HFFc6 (cell line): ENCODE results near the gene GLB1L2. TPM values are rescaled to one million over a fixed set of nuclear protein-coding genes. Genes with fewer than 3 reads are reported as not detected.

Experiments
- DNase-seq: peaks from one replicate; pipeline ENCODE4 v3.0.0-alpha.2; 2018
- H3K27ac Mint-ChIP-seq: 2 replicates; pipeline ENCODE4 v1.8.0; 2020; ENCODE audit warnings: mild to moderate bottlenecking, mixed read lengths
- H3K27me3 Mint-ChIP-seq: 2 replicates; pipeline ENCODE4 v1.8.0; 2021; ENCODE audit warnings: mild to moderate bottlenecking, moderate library complexity, mixed read lengths; ENCODE audit not compliant: insufficient read depth
- H3K36me3 Mint-ChIP-seq: 2 replicates; pipeline ENCODE4 v1.8.0; 2021; ENCODE audit warnings: low read depth, mixed read lengths
- H3K4me1 Mint-ChIP-seq: 2 replicates; pipeline ENCODE4 v1.8.0; 2020; ENCODE audit warnings: low read depth, mixed read lengths
- H3K4me3 Mint-ChIP-seq: 2 replicates; pipeline ENCODE4 v1.8.0; 2020; ENCODE audit warnings: mild to moderate bottlenecking, moderate library complexity, mixed read lengths
- H3K9me3 Mint-ChIP-seq: 2 replicates; pipeline ENCODE4 v1.8.0; 2020; ENCODE audit warnings: mild to moderate bottlenecking, mixed read lengths
- total RNA-seq, 6 experiments: library from RNA; stranded (reverse); fragmentation: NEBNext Ultra II Directional; extraction: Animal tissue kit (Norgen Biotek cat#: 25700); gene quantifications; 2 replicates in 1 of 6; 3 replicates in 5 of 6; pipeline ENCODE4 v1.2.3, GENCODE V29; 2021
- TF ChIP-seq, protein P1 (sequence below): fragments of 200-600 bp; sonication (generic); IDR thresholded peaks from 2 replicates; pipeline ENCODE4 v1.5.0; 2021; ENCODE audit warnings: antibody characterized with exemption, mild to moderate bottlenecking

GLB1L2 gene
- total RNA-seq, 6 experiments from 2014 or later = not detected

DNA sequence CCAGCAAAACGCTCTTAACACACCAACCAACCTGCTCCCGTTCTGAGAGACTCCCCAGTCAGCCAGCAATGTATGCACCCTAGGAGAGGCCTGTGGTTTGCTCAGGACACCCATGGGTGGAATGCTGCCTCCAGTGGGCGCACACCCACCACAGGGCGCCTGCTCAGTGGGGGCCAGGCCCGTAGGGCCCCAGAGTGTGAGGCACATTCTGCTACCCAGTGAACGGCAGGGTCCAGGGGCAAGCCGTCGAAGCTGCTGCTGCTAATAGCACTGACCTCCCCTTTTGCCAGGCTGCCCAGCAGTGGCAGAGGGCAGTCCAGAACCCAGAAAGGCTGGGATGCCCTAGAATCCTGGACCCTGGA lies 67.5 kb downstream of the GLB1L2 start:
- Mint-ChIP-seq H3K4me3 (no peak overlapping the region), H3K9me3 (peaks cover 34% of the 10 kb centered on the region), H3K27me3 (peaks cover 4% of the 10 kb centered on the region), H3K36me3 (no peaks in the 10 kb centered on the region), H3K27ac (no peak overlapping the region), H3K4me1 (no peaks in the 10 kb centered on the region)
- TF ChIP-seq, protein P1, sequence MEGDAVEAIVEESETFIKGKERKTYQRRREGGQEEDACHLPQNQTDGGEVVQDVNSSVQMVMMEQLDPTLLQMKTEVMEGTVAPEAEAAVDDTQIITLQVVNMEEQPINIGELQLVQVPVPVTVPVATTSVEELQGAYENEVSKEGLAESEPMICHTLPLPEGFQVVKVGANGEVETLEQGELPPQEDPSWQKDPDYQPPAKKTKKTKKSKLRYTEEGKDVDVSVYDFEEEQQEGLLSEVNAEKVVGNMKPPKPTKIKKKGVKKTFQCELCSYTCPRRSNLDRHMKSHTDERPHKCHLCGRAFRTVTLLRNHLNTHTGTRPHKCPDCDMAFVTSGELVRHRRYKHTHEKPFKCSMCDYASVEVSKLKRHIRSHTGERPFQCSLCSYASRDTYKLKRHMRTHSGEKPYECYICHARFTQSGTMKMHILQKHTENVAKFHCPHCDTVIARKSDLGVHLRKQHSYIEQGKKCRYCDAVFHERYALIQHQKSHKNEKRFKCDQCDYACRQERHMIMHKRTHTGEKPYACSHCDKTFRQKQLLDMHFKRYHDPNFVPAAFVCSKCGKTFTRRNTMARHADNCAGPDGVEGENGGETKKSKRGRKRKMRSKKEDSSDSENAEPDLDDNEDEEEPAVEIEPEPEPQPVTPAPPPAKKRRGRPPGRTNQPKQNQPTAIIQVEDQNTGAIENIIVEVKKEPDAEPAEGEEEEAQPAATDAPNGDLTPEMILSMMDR = no peak
- DNase-seq = no peak

- Mint-ChIP-seq H3K4me3 (no peak overlapping the region), H3K9me3 (peaks cover 34% of the 10 kb centered on the region), H3K27ac (no peak overlapping the region), H3K36me3 (no peaks in the 10 kb centered on the region), H3K4me1 (no peaks in the 10 kb centered on the region), H3K27me3 (peaks cover 4% of the 10 kb centered on the region)
- TF ChIP-seq, protein P1 = no peak
- DNase-seq = no peak
Measured at GRCh38 chr11:134399996-134400395, 68.2 kb downstream of the GLB1L2 start.

- no peaks in the 10 kb centered on the region for H3K36me3 Mint-ChIP-seq
Measured at GRCh38 chr11:134401825-134402809, 70.3 kb downstream of the GLB1L2 start.

GRCh38 chr11:134402910-134403309 lies 71.1 kb downstream of the GLB1L2 start:
- TF ChIP-seq, protein P1 = no peak
- Mint-ChIP-seq H3K36me3 (no peaks in the 10 kb centered on the region), H3K9me3 (peaks cover 26% of the 10 kb centered on the region), H3K27me3 (no peaks in the 10 kb centered on the region; the same call in 1 of the 2 replicates), H3K4me1 (no peaks in the 10 kb centered on the region), H3K27ac (no peak overlapping the region), H3K4me3 (no peak overlapping the region)
- DNase-seq = no peak

More at GRCh38 chr11:134401825-134402809, 70.3 kb downstream of the GLB1L2 start:
- Mint-ChIP-seq H3K27me3 (peaks cover 1% of the 10 kb centered on the region; the same call in 1 of the 2 replicates), H3K27ac (no peak overlapping the region), H3K4me3 (no peak overlapping the region), H3K9me3 (peaks cover 27% of the 10 kb centered on the region), H3K4me1 (no peaks in the 10 kb centered on the region)
- no peak for DNase-seq
- TF ChIP-seq, protein P1 = no peak

DNA sequence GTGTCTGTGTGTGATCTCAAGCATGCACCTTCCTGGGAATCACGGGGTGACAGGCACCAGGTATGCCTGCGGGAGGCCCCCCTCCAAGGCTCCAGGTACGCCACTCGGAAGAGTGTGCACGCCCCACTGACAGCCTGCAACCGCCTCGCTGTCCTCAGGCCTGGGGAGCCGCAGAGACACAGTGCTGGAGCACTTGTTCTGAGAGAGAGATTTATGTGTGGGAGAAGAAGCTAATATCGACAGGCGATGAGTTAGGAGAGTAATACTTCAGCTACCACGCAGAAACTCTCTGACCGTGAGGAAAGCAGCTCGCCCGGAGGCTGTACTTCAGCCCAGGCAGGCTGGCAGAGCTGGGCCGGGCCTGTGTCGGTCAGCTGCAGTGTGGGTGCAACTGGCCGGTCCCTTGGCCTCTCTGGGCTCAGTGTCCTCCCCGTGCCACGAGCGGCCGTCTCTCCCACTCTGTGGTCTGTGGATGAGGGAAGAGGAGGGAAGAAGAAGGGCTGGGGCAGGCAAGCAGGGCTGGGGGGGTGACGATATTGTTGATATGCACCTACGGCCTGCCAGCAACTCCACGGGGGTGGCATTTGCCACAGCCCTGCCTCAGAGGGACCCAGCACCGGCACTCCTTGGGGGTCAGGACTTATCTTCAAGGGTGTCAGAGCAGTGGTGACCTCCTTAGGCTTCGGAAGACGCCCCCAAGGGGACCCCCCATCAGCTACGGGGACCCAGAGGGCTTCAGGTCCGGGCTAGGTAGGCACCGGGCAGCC lies 73.0 kb downstream of the GLB1L2 start:
- H3K9me3 Mint-ChIP-seq = peaks cover 21% of the 10 kb centered on the region
- H3K36me3 Mint-ChIP-seq = no peaks in the 10 kb centered on the region
- no peak overlapping the region for H3K4me3 Mint-ChIP-seq
- H3K4me1 Mint-ChIP-seq = no peaks in the 10 kb centered on the region
- no peak for DNase-seq
- TF ChIP-seq, protein P1 = no peak
- H3K27me3 Mint-ChIP-seq = no peaks in the 10 kb centered on the region; the same call in 1 of the 2 replicates
- H3K27ac Mint-ChIP-seq = no peak overlapping the region
